Stimulated activated CD8-positive, alpha-beta memory T cell treated with anti-CD3 and anti-CD28 coated beads, Interleukin-4, amount 100 ng/mL, for 4 hours (primary cell): ENCODE results near the gene DOCK9.
"Not testable (repeated sequence)": the region's sequence is repeated elsewhere in the genome, so short reads cannot be mapped to it uniquely, and the experiment has no call there.

Experiments
- DNase-seq, 2 donors: peaks; one replicate each; pipeline ENCODE4 v3.0.0-alpha.2; 2020; ENCODE audit warnings: low read depth in 2 of 2, low spot score in 1 of 2

Gene DOCK9

GRCh38 chr13:98776644-98777043 lies 201.2 kb downstream of the DOCK9 start:
- DNase-seq = no peak

DNA sequence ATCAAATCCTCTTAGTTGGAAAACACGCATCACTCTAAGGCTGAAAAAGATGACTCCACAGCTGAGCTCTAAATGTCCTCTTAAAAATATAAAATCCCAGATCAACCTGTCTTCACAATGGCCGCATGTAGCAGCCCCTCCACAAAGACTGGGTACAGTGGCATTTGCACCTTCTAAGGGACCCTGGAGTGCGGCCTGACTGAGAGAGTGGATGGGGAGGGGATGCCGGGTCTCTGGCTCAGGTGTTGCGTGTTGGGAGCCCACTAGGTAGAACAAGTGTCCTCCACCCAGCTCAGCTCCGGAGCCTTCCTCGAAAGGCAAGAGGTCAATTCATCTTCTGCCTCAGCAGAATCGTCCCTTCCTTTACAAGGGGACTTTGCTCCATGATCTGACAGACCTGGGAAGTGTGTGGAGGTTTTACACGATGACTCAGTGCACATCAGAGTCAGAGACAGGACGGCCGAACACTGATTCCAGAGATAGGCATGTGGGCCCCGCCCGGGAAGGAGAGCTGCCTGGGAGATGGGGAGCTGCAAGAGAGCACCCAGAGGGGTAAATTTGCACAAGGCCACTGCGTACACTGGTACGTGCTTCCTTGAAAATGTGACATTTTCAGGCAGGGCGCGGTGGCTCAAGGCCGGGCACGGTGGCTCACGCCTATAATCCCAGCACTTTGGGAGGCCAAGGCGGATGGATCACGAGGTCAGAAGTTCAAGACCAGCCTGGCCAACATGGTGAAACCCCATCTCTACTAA lies 201.8 kb downstream of the DOCK9 start:
- no peak for DNase-seq

DNA sequence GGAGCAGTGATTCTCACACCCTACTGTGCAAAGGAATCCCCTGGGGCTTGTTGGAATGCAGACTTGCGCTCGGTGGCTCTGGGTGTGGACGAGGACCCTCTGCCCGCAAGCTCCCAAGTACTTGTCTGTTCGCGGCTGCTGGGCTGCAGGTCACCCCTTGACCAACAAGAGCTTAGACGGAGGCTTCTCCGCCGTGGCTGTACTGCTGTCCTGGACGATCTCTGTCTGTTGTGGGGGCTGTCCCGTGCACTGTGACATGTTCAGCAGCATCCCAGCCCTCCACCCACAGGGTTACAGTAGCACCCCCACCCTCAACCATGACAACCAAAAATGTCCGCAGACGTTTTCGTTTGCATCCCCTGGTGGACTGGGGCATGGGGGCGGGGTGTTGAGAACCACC lies 202.5 kb downstream of the DOCK9 start:
- no peak for DNase-seq

GRCh38 chr13:98774776-98775175 lies 203.1 kb downstream of the DOCK9 start:
- DNase-seq = no peak

DNA sequence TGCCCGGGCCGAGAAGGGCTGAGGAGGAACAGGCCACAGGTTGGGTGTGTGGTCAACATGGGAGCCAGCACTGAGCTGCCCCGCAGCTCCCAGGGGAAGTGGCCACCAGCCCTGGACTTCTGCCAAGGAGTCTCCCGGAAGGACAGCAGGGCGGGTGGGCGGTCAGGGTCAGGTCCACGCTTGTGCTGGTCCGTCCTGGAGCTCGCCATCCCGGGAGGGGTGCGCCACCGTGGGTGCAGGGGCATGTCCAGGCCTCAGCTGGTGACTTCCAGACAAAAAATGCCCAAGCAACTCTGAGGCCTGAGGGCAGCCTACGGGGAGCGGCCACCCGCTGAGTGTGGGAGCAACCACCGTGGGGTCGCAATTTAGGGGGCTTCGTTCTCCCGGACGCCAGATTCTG lies 203.9 kb downstream of the DOCK9 start:
- no peak for DNase-seq

DNA sequence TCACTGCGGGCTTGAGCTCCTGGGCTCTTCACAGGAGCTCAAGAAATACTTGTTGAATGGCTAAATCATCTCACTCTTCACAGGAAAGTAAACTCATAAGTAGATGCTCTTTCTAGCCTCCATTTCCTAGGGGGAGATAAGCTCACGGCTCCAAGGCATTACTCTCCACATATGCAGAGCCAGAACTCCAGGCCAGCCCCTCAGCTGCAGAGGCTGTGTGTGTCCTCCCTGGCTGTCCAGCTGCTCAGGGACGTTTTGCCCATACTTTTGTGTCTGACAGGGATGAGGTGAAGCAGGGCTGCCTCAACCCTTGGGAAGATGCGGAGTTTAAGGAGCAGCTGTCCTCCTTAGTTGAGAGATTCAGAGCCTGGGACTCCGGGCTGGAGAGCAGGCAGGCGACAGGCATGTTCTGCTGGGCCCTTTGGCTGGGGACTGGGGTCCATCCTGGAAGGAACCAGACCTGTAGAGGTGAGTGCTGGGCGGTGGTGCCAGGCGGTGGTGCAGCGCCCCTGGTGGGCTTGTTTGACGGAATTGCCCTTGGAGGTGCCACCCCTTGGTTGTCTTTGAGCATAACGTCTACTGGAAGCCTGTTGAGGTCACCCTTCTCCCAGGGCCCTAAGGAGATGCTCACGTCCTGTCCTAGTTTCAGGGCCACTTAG lies 204.9 kb downstream of the DOCK9 start:
- DNase-seq = no peak

DNA sequence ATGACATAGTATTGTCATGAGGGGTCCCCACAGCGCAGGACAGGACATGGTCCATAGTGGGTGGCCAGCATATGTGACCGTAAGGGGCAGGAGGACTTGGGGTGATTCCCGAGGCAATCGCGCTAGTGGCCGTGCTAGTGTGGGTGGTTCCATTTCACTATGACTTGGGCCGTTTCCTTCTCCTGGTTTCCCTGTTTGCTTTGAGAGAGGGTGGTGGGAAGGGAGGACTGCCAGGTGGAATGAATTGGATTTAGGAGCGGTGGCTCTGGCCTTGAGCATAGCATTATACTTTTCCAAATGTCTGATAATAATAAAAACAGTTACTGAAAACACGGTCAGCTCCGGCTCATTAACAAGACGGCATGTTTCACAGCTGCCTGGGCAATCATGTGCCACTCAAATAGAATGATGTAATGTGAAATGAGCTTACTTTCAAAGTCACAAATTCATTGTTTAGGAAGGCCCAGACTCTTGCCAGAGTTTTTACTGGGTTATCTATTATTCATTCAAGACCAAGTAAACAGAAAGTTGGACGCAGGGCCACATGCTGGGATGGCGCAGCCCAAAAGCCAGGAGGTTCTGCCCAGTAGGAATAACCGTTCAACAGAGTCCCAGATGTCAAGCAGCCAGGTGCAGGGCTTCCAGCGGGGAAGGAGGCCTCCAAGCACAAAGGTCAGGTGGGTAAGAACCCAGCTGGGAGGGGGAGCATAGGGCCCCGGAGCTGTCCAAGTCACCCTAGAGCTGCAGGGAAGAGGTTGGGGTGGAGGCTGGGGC lies 205.8 kb downstream of the DOCK9 start:
- no peak for DNase-seq

DNA sequence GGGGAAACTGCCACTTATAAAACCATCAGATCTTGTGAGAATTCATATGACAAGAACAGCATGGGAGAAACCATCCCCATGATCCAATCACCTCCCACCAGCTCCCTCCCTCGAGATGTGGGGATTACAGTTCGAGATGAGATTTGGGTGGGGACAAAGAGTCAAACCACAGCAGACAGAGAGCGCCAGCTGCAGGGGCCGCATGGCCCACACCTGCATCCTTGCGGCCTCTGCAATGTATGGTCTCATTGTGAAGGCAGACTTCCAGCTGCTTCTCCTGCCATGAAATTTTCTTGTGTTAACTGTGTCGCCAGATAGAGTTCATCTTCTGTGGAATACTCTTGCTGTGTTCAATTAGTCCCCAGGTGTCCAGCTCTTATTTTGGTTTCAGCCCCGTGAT lies 208.1 kb downstream of the DOCK9 start:
- no peak for DNase-seq

DNA sequence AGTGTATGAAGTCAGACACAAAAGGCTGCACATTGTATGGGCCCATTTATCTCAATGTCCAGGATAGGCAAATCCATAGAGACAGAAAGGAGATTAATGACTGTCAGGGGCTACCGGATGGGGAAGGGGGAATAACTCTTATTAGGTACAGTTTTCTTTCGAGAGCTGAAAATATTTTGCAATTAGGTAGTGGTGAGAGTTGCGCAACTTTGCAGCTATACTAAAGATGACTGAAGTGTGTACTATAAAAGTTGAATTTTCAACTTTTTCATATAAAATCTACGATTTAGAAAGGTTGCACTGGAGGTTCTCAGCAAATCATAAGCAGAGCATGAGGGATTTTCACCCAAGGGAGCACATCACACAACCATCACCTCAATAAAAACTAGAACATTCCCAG lies 209.3 kb downstream of the DOCK9 start:
- DNase-seq = no peak

DNA sequence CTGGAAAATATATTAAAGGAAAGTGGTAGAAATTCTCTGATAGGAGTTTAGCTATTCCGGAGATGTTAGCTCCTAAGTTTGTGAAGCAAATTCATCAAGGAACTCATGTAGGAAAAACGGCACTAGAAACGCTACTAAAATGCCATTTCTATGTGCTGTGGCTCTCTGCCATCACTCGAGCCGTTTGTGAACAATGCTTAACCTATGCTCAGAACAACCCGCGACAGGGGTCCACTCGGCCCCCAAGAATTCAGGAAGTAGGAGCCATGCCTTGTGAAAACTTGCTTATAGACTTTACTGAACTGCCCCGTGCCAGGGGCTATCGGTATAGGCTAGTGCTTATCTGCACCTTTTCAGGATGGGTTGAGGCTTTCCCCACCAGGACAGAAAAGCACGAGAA lies 211.2 kb downstream of the DOCK9 start:
- DNase-seq = no peak

DNA sequence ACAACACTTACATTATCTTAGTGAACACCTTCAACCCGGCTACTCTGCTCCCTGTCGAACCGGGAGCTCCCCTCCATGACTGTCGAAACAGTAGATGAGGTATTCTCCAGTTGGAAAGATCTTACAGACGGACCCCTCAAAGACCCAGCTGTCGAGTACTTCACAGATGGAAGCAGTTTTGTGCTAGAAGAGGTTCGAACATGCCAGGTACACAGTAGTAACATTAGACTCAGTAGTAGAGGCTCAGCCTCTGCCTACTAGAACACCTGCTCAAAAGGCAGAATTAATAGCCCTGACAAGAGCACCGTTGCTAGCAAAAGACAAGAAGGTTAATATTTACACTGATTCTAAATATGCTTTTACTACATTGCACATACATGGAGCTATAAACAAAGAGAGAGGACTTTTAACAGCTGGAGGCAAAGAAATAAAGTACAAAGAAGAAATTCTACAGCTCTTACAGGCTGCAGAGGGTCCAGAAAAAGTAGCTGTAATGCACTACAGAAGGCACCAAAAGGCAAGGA lies 211.8 kb downstream of the DOCK9 start:
- DNase-seq = no peak

- no peak for DNase-seq
Measured at GRCh38 chr13:98761986-98762616, 215.8 kb downstream of the DOCK9 start.

DNA sequence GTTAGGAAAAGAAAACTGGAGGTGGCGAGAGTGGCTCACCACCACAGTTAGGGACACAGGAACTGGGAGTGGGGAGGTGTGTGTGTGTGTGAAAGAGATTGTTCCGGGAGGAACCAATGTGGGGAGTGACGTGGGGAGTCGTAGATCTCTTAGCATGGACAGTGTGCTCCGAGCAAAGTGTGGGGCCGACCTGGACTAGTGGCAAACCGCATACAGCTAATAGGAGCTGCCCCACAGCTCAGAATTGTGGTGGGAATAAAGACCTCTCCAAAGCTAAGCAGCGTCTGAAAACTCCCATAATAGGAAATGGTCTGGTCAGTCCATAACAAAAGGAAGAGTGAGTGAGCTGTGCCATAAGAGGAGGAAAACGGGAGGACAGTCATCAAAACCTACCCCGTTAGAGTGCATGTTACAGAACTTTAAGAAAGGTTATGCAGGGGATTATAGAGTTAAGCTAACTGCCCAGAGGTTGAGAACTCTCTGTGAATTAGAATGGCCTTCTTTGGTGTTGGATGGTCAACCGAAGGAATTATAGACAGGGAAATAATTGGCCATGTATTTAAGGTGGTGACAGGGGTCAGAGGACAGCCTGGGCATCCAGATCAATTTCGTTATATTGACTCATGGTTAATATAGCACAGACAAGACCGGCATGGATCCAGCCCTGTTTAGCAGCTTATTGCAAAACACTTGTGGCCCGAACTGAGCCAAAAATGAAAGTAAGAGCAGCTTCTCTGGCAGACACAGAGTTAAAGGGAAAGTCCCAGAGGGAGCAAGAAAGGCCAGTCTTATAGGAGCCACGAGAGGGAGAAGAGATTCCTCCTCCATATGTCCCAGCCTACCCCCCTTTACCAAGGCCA lies 216.5 kb downstream of the DOCK9 start:
- DNase-seq = no peak

DNA sequence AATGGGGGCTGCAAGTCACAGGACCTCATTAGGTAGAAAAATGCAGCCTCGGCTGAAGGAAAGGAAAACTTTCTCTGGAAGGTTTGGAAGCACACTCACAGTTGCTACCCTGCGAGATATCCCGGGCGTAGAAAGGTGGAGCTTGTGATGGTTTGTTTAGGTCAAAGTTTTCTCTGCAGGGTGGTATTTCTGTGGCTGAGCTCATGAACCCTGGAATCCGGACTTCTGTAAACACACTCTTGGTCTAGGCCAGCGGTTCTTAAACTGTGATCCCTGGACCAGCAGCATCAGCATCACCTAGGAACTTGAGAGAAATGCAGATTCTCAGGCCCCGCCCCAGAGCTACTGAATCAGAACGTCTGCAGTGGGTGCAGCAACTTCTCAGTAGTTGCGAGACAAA lies 222.1 kb downstream of the DOCK9 start:
- DNase-seq = no peak

- DNase-seq = no peak
Measured at GRCh38 chr13:98755116-98755515, 222.7 kb downstream of the DOCK9 start.

- DNase-seq = not testable (repeated sequence)
Measured at GRCh38 chr13:98754468-98754867, 223.4 kb downstream of the DOCK9 start.

GRCh38 chr13:98752467-98753290 lies 225.2 kb downstream of the DOCK9 start, which contains the start of gene SLC15A1:
Gene SLC15A1, minus strand, starts transcription at chr13:98752672. Its CDS starts 74 bp downstream, at chr13:98752598.
- DNase-seq = no peak

DNA sequence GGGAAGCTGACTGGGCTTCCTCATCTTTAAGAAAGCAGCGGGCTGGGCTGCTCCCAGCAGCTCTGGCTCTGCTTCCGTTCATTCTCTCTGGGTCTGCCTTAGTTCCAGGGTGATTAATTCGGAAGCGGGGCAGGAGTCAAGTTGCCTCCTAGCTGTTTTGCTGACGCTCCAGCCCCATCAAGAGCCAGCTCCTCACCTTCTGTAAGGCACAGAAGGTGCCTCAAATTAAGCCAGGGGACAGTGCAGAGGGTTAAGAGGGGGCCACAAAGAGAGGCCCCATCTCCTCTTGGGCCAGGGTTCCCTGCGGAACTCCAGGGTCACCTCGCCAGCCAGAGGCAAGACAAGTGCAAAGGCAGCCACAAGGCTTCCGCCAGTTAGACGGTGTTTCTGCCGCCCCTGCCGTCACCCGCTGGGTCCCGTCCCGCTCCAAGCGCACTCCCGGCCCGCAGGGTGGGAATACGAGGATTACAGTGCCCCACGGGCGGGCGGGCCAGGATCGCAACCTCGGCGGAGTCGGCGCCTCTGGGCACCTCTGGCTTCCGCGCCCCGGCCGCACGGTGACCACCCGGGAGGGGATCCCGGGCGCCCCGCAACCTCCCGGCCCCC lies 225.9 kb downstream of the DOCK9 start:
- DNase-seq = no peak

DNA sequence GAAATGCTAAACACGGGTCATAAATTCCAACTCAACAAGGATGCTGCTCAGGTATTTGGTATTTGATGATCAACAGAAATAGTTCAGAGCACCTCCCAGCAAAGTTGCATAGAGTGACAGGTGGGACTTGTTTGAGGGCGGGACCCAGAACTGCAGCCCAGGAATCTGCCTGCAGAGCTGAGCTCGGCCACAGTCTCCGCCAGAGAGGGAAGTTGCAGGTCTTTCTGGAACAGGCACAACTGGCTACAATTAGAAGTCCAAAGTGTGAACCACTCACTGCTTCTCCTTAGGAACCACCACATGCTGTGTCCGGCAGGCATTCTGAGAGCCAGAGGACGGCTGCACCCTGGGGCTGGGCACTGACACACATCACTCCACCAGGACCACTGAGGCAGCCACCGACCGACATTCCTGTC lies 226.5 kb downstream of the DOCK9 start:
- no peak for DNase-seq
